ENCODE data around the gene VPS4B.
"Not testable (repeated sequence)": the region's sequence is repeated elsewhere in the genome, so short reads cannot be mapped to it uniquely, and the experiment has no call there.

Gene VPS4B

DNA sequence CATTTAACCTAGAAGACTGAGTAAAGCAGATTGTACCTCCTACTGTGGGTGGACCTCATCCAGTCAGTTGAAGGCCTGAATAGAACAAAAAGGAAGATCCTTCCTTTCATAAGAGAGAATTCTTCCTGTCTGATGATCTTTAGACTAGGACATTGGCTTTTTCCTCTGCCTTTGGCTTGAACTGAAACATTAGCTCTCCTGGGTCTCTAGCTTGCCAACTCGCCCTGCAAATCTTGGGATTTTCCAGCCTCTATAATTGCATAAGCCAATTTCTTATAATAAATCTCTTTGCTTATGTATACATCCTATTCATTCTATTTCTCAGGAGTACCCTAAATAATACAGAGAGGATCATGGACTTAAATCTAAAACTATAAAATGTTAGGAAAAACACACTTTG lies 49.1 kb downstream of the VPS4B start:
- FAIRE-seq (no peak), DNase-seq (ENCODE audit: insufficient read length, low spot score) (no peak)
- no peak for TF ChIP-seq POLR2A (IDR thresholded peaks at IDR 0.05; ENCODE audit: low read depth, low read length)

DNA sequence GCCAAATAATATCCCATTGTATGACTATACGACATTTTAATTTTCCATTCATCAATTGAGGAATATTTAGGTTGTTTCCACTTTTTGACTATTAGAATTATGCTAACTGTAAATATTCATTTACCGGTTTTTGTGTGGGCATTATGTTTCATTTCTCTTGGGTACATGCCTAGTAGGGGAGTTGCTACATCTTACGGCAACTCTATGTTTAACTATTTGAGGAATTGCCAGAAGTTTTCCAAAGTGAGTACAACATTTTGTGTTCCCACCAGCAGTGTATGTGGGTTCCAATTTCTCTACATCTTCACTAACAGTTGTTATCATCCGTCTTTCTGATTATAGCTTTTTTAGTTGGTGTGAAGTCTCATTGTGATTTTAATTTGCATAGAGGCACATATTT lies 53.7 kb downstream of the VPS4B start:
- TF ChIP-seq POLR2A (IDR thresholded peaks at IDR 0.05; ENCODE audit: low read depth, low read length), result no peak
- DNase-seq (ENCODE audit: insufficient read length, low spot score) (no peak), FAIRE-seq (no peak)

DNA sequence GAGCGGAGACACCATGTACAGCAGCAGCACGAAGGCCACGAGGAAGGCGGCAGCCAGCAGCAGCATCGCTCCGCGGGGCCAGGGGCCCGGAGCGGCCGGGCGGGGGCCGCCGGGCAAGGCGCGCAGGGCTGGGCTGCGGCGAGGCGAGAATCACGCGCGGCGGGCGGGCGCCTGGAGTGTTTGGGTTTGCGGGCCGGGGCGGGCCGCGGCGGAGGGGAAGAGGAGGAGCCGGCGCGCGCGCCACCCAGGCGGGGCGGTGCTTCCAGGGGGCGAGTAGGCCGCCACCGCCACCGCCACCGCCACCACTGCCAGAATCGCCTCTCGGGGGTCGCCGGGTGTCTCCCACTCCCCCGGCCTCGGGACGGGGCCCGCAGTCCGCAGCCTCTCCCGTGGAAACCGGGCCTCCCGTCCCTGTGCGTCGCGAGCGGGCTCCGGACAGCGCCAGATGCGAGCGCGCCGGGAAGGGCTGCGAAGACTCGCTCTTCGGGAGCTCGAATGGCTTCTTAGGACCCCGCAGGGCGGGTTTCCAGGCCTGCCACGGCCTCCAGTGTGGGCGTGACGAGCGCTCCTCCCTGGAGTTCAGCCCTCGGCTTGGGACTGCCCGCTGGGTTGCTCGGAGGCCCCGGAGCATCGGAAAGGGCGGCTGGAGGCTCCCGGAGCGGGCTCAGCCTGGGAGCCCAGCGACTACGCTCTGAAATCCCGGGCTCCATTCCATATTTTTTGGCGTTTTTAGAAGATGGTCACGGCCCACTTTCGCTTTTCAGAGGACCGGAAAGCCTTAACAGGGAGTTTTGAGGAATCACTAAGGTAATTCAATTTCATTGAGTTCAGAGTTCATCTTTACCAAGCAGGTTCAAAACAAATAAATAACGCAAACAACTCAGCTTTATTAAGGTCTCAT lies 55.0 kb downstream of the VPS4B start, which contains the start of gene KDSR:
TSS of gene KDSR (minus strand) at position 154 of the 901 bp plus-strand sequence. CDS start at position 66, 88 bp downstream.
- peak; percentile 33 for FAIRE-seq
- TF ChIP-seq POLR2A (IDR thresholded peaks at IDR 0.05; ENCODE audit: low read depth, low read length), result peak; percentile 81
- peak; percentile 79 for DNase-seq (ENCODE audit: insufficient read length, low spot score)

DNA sequence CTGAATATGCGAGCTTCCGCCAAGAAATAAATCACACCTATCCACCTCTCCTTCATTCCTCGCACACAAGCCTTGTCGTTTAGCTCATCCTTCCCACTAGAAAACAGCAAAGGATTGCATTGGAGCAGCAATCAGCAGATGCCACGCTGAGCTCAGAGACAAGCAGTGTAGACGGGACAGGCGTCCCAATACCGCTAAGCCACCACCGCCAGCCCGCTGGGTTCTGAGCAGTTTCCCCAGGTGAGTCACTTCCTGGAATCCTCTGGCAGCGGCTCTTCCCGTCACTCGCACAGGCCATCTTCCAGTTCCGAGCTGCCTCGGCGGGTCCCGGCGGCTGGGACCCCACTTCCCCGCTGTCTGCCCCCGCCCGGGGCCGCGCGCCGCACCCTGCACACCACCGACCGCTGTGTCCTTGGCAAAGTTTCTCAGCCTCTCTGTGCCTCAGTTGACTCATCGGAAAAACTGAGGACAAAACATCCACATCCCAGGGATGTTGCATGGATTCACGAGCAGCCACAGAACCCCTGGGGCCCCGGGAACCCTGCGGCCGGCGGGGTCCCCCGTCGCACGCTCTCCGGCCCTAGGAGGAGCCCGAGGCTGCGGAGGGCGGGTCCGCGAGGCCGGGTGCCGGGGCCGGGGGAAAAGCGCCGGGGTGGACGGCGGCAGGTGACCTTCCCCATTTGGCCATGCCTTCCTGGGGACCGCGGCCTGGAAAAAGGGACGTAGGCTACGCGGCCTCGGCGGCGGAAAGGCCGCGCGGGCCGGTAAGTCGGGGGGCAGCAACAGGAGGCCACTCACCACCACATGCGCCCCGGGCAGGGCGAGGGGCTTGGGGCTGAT lies 55.8 kb downstream of the VPS4B start:
- DNase-seq (ENCODE audit: insufficient read length, low spot score) (peak; percentile 68), FAIRE-seq (no peak)
- TF ChIP-seq POLR2A (IDR thresholded peaks at IDR 0.05; ENCODE audit: low read depth, low read length), result peak; percentile 44

DNA sequence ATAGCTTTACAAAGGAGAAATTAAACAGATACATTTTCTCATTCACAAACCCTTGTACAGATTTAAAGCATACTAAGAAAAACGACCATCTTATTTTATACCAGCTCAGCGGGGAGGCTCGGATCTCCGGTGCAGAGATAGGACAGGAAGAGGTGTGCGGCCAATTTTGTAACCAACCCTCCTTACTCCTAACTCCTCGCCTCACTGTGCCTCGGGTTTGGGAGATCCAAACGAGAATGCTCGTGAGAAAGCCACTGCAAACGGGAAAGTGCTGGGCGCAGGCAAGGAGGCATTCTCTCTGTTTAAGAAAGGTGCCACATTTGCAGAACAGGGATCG lies 56.4 kb downstream of the VPS4B start:
- FAIRE-seq (no peak), DNase-seq (ENCODE audit: insufficient read length, low spot score) (no peak)
- no peak for TF ChIP-seq POLR2A (IDR thresholded peaks at IDR 0.05; ENCODE audit: low read depth, low read length)

DNA sequence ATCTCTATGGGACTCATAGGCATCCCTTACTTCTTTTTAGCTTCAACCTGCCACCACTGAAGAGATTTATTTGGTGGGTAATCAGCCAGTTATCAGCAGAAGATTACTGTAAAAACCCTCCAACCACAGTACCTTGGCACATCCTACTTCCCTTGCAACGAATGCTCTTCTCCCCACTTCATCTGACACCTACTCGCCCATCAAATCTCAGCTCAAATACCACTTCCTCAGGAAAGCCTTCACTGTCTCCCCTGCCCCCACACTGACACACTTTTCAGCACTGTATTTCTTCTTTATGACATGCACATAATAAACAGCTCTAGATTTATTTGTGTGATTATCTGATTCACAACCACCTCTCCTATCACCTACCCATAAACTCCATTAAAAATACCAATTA lies 58.3 kb downstream of the VPS4B start:
- no peak for FAIRE-seq
- no peak for DNase-seq (ENCODE audit: insufficient read length, low spot score)
- TF ChIP-seq POLR2A (IDR thresholded peaks at IDR 0.05; ENCODE audit: low read depth, low read length), result no peak

DNA sequence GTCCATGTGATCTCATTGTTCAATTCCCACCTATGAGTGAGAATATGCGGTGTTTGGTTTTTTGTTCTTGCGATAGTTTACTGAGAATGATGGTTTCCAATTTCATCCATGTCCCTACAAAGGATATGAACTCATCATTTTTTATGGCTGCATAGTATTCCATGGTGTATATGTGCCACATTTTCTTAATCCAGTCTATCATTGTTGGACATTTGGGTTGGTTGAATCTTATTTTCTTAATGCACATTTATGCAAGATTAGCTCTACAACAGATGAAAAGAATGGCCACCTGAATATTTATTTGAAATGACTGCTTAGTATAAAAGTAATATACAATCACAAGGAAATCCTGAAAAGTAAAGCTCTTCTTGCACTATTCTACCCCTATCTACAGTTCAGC lies 58.9 kb downstream of the VPS4B start:
- DNase-seq (ENCODE audit: insufficient read length, low spot score); FAIRE-seq: not testable (repeated sequence)

DNA sequence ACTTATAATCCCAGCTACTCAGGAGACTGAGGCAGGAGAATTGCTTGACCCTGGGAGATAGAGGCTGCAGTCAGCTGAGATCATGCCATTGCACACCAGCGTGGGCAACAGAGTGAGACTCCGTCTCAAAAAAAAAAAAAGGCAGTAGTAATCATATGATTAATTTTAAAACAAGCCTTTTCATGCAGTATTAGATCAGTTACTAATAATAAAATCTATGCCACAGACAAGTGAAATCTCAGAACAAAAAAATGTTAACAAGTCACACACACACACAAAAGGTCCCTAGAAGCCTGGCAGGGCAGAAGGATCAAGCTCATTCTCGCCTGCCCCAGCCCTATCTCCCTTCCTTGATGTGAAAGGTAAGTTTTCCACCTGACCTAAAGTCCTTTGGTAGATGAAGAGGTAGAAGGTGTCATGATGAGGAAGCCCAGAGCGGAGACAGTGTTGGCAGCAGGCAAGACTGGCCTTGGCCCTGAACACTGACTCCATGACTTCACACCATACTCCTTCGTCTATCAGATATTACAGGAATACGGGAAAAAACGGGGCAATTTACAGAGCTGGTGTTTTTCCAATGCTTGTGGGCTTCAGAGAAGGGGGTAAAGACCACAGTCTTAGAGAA lies 65.9 kb downstream of the VPS4B start:
- DNase-seq (ENCODE audit: insufficient read length, low spot score) (no peak), FAIRE-seq (no peak)
- TF ChIP-seq POLR2A (IDR thresholded peaks at IDR 0.05; ENCODE audit: low read depth, low read length), result no peak

DNA sequence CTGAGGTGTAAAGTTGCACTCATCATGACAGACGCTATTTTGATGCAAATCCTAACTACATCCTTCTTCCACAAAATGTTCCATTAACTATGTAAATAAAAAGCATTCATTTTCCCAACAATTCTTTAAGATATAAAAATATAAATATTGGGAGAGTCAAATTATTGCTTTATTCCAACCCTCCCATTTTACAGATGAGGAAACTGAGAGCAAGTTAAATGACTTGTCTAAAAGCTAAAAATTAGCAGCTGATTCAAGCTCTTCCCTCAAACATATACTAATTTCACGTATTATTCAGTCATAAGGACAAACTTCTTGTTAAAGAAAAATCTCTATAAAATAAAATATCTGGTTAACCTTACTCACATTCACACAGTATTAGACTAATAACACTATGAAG lies 72.0 kb downstream of the VPS4B start:
- no peak for TF ChIP-seq POLR2A (IDR thresholded peaks at IDR 0.05; ENCODE audit: low read depth, low read length)
- no peak for FAIRE-seq

DNA sequence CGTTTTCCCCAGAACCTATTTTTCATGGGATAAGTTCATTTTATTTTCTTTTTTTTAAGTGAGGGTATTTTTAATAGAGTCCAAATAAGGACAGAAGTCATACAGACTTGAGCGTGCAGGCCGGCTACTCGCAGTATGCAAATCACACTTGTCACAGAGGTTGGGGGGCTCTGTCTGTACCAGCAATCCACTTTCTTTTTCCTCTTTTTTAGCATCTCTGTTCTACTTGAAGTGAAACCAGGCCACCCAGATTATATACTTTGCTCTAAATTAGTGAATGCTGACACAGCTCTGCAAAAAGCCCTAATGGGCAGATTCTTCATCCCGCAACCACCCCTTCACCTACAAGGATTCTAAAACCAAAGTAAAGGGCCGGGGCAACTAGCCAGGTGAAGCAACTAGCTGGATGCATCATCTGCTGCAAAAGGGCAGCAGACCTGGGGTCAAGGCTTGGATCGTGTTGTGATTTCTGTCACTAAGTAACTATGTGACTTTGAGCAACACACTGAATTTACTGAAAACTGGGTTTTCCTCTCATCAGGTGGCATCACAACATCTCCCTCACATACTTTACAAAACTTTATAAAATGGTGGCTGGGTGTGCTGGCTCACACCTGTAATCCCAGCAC lies 73.7 kb downstream of the VPS4B start:
- FAIRE-seq, result no peak
- no peak for TF ChIP-seq POLR2A (IDR thresholded peaks at IDR 0.05; ENCODE audit: low read depth, low read length)

More for the DNA sequence above, 72.0 kb downstream of the VPS4B start:
- no peak for DNase-seq (ENCODE audit: insufficient read length, low spot score)

DNA sequence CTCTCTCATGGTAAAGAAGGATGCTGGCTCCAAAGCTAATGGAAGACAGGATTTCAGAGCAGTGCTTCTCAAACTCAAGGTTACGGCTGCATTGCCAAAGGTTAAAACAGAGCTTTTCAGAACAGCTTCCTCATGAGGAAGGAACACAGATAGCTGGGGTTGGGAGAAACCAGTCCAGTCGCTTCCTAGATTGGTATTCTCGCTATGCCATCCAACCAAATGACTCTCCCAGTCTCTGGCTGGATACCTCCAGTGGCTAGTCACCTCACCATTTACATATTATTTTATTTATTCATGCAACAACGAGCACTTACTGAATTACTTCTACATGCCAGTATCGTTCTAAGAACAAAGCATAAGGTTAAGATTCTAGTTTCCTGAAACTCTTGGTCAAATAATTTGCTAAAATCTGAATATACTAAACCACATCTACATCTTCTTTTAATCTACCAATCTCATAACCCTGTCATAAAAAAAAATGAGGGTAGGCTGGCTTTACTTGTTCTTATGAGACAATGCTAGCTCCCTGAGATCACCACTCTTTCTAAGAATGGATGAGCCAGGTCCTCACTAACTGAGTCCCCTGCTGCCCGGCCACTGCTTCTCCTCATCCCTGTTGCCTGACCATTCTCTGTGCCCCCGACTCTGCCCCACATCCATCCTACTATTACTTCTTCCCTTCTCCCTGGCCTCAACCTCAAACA lies 75.6 kb downstream of the VPS4B start:
- no peak for TF ChIP-seq POLR2A (IDR thresholded peaks at IDR 0.05; ENCODE audit: low read depth, low read length)
- FAIRE-seq (no peak), DNase-seq (ENCODE audit: insufficient read length, low spot score) (no peak)

More for the DNA sequence above, 73.7 kb downstream of the VPS4B start:
- no peak for DNase-seq (ENCODE audit: insufficient read length, low spot score)

DNA sequence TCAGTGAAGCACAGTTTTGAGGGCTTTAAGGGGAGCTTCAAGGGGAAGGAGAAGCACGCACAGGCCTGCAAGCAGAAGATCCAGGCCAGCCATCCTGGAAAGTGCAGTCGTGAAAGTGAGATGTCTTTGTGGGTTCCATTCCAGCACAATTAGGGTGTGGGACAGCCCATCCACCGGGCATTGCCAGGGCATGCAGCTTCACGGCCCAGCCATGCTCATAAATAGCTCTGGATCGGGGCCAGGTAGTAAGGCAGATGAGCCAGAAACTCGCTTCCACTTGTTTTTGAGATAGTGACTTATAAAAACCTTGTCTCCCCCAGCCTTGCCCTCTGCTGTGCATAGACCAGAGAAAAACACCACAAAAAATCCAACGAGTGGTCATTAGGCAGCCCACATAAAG lies 76.2 kb downstream of the VPS4B start:
- FAIRE-seq, result no peak
- no peak for TF ChIP-seq POLR2A (IDR thresholded peaks at IDR 0.05; ENCODE audit: low read depth, low read length)
- no peak for DNase-seq (ENCODE audit: insufficient read length, low spot score)

DNA sequence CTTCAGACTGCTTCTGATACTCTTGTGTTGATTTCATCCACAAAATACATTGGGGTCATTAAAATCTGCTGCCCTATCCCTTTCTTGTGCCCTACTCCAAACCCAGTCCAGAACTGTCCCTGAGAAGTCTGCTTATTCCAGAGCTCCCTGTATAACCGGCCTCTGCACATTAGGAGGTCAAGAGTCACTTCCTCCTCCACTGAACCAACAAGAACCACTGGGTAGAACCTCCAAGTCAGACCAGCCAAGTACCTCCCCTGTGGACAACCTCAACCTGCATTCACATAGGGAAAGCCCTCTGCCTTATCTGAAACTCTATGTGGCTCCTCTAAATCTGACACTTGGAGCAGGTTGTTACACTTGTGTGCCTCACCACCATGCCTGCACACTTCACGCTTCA lies 77.4 kb downstream of the VPS4B start:
- no peak for FAIRE-seq
- no peak for TF ChIP-seq POLR2A (IDR thresholded peaks at IDR 0.05; ENCODE audit: low read depth, low read length)
- DNase-seq (ENCODE audit: insufficient read length, low spot score), result no peak

All from H54 (cell line).